ENCODE measurements around the gene PHYHD1. TPM values are rescaled to one million over a fixed set of nuclear protein-coding genes. Genes with fewer than 3 reads are reported as not detected.

Gene PHYHD1
- 9.9 and 11.9 TPM in 2 replicates for total RNA-seq

GRCh38 chr9:128920381-128921058 lies at the start of gene PHYHD1:
PHYHD1 (plus strand) TSS chr9:128920982; CDS start chr9:128922324, 1,342 bp downstream.
- DNase-seq (ENCODE audit: low read depth), result peak; percentile 81
- peak within 1 kb of the TSS; percentile 72 for H3K4me3 ChIP-seq (ENCODE audit: low read depth, low read length)
- TF ChIP-seq, protein P1, sequence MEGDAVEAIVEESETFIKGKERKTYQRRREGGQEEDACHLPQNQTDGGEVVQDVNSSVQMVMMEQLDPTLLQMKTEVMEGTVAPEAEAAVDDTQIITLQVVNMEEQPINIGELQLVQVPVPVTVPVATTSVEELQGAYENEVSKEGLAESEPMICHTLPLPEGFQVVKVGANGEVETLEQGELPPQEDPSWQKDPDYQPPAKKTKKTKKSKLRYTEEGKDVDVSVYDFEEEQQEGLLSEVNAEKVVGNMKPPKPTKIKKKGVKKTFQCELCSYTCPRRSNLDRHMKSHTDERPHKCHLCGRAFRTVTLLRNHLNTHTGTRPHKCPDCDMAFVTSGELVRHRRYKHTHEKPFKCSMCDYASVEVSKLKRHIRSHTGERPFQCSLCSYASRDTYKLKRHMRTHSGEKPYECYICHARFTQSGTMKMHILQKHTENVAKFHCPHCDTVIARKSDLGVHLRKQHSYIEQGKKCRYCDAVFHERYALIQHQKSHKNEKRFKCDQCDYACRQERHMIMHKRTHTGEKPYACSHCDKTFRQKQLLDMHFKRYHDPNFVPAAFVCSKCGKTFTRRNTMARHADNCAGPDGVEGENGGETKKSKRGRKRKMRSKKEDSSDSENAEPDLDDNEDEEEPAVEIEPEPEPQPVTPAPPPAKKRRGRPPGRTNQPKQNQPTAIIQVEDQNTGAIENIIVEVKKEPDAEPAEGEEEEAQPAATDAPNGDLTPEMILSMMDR (IDR thresholded peaks at IDR 0.05; ENCODE audit: insufficient read depth, low read depth, low read length), result no peak

GRCh38 chr9:128877852-128878251 lies 42.9 kb upstream of the PHYHD1 start:
- DNase-seq (ENCODE audit: low read depth), result no peak
- TF ChIP-seq, protein P1 (IDR thresholded peaks at IDR 0.05; ENCODE audit: insufficient read depth, low read depth, low read length), result no peak
- no peak overlapping the region for H3K4me3 ChIP-seq (ENCODE audit: low read depth, low read length)

DNA sequence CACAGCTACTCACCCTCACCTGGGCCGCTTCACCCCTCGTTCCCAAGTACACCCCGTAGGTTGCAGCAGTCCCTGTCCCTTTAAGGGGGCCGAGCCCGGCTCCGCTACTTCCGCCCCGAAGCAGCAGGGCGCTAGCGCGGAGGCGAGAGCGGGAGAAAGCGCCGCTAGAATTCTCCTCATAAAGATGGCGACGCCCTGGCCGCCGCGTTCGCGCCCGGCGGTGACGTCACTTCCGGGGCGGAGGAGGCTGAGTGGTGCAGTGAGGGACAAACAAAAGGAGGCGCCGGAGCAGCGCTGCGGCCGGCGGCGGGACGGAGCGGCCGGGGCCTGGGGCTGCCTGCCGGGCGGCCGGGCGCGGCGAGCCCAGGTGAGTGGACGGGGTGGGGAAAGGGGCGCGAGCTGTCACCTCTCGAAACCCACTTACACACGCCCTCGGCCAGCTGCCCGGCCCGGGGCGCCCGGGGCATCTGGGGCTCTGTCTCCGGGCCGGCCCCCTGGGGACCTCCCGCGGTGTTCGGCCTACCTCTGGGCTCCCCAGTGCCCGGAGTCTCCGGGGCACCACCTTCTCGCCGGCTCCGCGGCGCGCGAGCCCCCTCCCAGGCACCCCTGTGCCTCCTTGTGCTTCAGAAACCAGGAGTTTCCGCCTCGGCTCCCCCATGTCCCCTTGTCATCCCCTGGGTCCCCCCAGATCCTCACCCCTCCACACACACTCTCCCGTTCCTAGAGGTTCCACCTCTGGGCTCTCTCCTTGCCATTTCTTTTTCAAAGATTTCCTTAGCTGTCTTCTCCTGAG lies 38.7 kb upstream of the PHYHD1 start, which contains the start of the genes KYAT1 and LRRC8A:
TSS of gene KYAT1 (minus strand) at position 67 of the 793 bp plus-strand sequence. CDS start 36,545 bp downstream, outside the sequence.
TSS of gene LRRC8A (plus strand) at position 250 of the 793 bp plus-strand sequence. CDS start 25,032 bp downstream, outside the sequence.
- H3K4me3 ChIP-seq (ENCODE audit: low read depth, low read length), result peak within 1 kb of the TSS; percentile 94
- DNase-seq (ENCODE audit: low read depth), result peak; percentile 95
- TF ChIP-seq, protein P1 (IDR thresholded peaks at IDR 0.05; ENCODE audit: insufficient read depth, low read depth, low read length), result no peak

DNA sequence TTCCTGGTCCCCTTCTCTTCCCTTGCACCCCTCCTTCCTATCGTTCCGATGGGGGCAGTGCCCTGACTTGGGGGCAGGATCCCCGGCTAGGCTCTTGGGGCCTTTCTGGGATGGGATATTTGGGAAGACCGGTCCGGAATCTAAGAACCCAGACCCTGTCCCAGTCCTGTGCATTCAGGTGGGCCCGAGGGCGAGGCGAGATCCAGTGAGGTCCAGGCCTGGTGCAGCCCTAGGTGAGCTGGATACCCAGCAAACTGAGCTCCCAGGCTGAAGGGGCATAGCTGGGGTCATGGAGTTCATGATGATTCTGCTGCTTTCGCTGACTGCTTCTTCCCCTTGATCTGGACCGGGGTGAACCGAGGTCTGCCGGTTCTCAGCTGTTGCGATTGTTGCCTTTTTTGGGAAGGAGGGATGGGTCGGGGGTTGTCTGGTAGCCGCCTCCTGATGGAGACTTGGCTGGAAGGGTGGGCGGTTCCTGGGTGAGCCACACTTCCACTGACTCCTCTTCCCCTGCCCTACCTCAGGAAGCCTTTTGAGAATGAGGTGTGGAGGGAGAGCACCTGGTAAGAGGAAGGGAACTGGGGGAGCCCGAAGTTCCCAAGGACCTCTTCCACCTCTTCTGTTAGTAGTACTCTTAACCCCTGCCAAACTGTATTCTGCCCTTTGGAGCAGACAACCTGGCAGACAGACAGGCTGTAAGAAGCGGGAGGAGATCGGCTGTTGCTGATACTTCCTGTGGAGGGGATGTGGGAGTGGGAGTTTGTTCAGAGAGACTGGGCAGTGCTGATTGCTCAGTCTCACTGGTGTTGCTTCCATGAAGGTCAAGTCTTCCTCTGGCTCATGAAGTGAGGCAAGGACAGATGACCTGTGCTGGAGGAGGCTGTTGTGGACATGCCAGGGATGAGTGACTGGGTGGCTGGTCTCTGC lies 37.8 kb upstream of the PHYHD1 start:
- peak overlapping the region; percentile 94 for H3K4me3 ChIP-seq (ENCODE audit: low read depth, low read length)
- no peak for DNase-seq (ENCODE audit: low read depth)
- TF ChIP-seq, protein P1 (IDR thresholded peaks at IDR 0.05; ENCODE audit: insufficient read depth, low read depth, low read length), result no peak

DNA sequence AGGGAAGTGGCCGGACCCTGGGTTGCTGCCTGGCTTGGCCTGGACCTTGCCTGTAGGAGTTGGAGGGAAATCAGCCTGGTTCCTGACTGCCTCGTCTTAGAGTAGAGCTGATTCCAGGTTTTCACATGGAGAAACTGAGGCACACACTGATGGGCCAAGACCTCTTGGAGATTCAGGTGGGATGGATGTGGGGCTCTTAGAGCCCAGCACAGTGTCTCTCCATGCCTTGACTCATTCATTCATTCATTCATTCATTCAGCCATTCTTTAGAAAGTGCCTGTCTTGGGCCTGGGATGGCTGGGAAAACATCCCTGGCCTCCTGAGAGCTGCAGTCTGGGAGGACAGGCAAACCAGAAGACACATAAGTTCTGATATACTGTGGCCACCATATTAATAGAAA lies 36.6 kb upstream of the PHYHD1 start:
- no peak for DNase-seq (ENCODE audit: low read depth)
- TF ChIP-seq, protein P1 (IDR thresholded peaks at IDR 0.05; ENCODE audit: insufficient read depth, low read depth, low read length), result no peak
- no peak overlapping the region for H3K4me3 ChIP-seq (ENCODE audit: low read depth, low read length)

- no peak for DNase-seq (ENCODE audit: low read depth)
- TF ChIP-seq, protein P1 (IDR thresholded peaks at IDR 0.05; ENCODE audit: insufficient read depth, low read depth, low read length), result no peak
Measured at GRCh38 chr9:128885376-128885775, 35.4 kb upstream of the PHYHD1 start.

More at GRCh38 chr9:128885376-128885775, 35.4 kb upstream of the PHYHD1 start:
- H3K4me3 ChIP-seq (ENCODE audit: low read depth, low read length), result no peak overlapping the region
